NCI-H82 treated with DMSO at 0.1 percent for 48 hours (cell line): Measurements from ENCODE around the gene ZNG1B.
"Not testable (repeated sequence)": the region's sequence is repeated elsewhere in the genome, so short reads cannot be mapped to it uniquely, and the experiment has no call there.

Source experiments
- DNase-seq: peaks from one replicate; lab custom pipeline; 2025; ENCODE audit not compliant: unreplicated experiment; lab: John Stamatoyannopoulos, UW

The ZNG1B gene

GRCh38 chr2:113542529-113542928 is 105.0 kb downstream of the ZNG1B start:
- DNase-seq, result not testable (repeated sequence)
